ENCODE measurements around the gene STIM1. TPM values are rescaled to one million over a fixed set of nuclear protein-coding genes. Genes with fewer than 3 reads are reported as not detected.

The STIM1 gene
- total RNA-seq, 1 experiment from 2014 or later = 15.2 TPM

GRCh38 chr11:3877364-3878257, 22.1 kb downstream of the STIM1 start:
- Mint-ChIP-seq H3K4me3 (peak overlapping the region in 1 of 2 experiments; percentile 21; a peak in 1 of 5 replicates), H3K9me3 (no peaks in the 10 kb centered on the region), H3K27me3 (ENCODE audit: low read depth) (no peaks in the 10 kb centered on the region), H3K27ac (peak overlapping the region; percentile 53 to 81 (median 80); a peak in 4 of 7 replicates), H3K4me1 (peaks cover 16 to 19% of the 10 kb centered on the region in 2 experiments), H3K36me3 (ENCODE audit: insufficient read depth in 1 of 3, low read depth in 3 of 3) (peaks cover 0 to 2% (median 0%) of the 10 kb centered on the region in 3 experiments; a peak in 1 of 7 replicates)
- Histone ChIP-seq H3K79me1 (ENCODE audit: insufficient read depth, low read depth, low read length, poor library complexity, severe bottlenecking) (no peaks in the 10 kb centered on the region), H3K4ac (ENCODE audit: low read depth, low read length) (no peak overlapping the region), H3K56ac (ENCODE audit: insufficient read length, low read depth, low read length) (no peak overlapping the region), H3T11ph (ENCODE audit: low read length) (no peak overlapping the region), H3K27me3 (ENCODE audit: insufficient read depth, low read length) (no peaks in the 10 kb centered on the region; the same call in 1 of the 2 replicates), H3K27ac (ENCODE audit: insufficient read length, low read depth, low read length) (no peak overlapping the region), H2BK120ac (ENCODE audit: low read depth, low read length, poor library complexity, severe bottlenecking) (no peak overlapping the region), H3K14ac (ENCODE audit: insufficient read depth, low read length) (no peak overlapping the region), H3K23me2 (ENCODE audit: insufficient read length, low read depth, low read length, poor library complexity, severe bottlenecking) (no peaks in the 10 kb centered on the region), H3K4me1 (ENCODE audit: insufficient read depth, low read length) (no peaks in the 10 kb centered on the region), H4K8ac (replicated peaks; ENCODE audit: insufficient read length, low read depth, low read length) (no peak overlapping the region), H3K4me2 (ENCODE audit: insufficient read depth, insufficient read length, low read length) (no peak overlapping the region), H2AFZ (ENCODE audit: low read length) (no peak overlapping the region), H3K23ac (ENCODE audit: insufficient read length, low read depth, low read length) (no peak overlapping the region), H3K79me2 (ENCODE audit: insufficient read depth, low read length) (no peaks in the 10 kb centered on the region), H3K9me3 (ENCODE audit: control insufficient read depth, low read depth, low read length) (no peaks in the 10 kb centered on the region), H3K18ac (ENCODE audit: insufficient read length, low read depth, low read length) (no peak overlapping the region), H2AK5ac (ENCODE audit: insufficient read length, low read length) (no peak overlapping the region), H2BK12ac (ENCODE audit: insufficient read length, low read depth, low read length) (no peak overlapping the region), H4K5ac (ENCODE audit: insufficient read length, low read depth, low read length) (no peak overlapping the region), H2BK20ac (ENCODE audit: low read depth, low read length, poor library complexity, severe bottlenecking) (no peak overlapping the region), H2BK5ac (ENCODE audit: insufficient read length, low read length) (no peak overlapping the region), H4K20me1 (ENCODE audit: control insufficient read depth, insufficient read depth, insufficient read length) (no peaks in the 10 kb centered on the region), H2BK15ac (ENCODE audit: low read depth, low read length) (no peak overlapping the region), H3K9ac (ENCODE audit: extremely low read depth, insufficient read length, low read length) (no peak overlapping the region), H4K91ac (ENCODE audit: insufficient read length, low read depth, low read length) (no peak overlapping the region)
- TF ChIP-seq CTCF (conservative IDR thresholded peaks at IDR 0.05) = no peak
- no CpG with 5 or more reads among the region's 8 CpGs for WGBS (ENCODE audit: extremely low coverage, insufficient read length, low lambda C conversion rate)
- no peak for DNase-seq

All from H9 (cell line).